HepG2 (cell line): Measurements from ENCODE around the gene HNRNPM. TPM values are rescaled to one million over a fixed set of nuclear protein-coding genes. Genes with fewer than 3 reads are reported as not detected.

Experiments used
- ATAC-seq: fragments of 200-7000 bp; cut with Tn5 transposase; 3 replicates; pipeline ENCODE4 v1.9.1; 2020; ENCODE audit warnings: mild to moderate bottlenecking, moderate library complexity
- BruUV-seq: library from RNA; stranded (reverse); fragments of 400-500 nt; replicated peaks from 2 replicates; lab custom pipeline; 2021; lab: Mats Ljungman, UMichigan
- CTCF ChIA-PET: fragments of 300-600 bp; formaldehyde crosslinking; extraction: SDS; loops from one replicate; lab custom pipeline; 2021; ENCODE audit warnings: low total read pairs, inconsistent platforms, low intra/inter-chr PET ratio; lab: Yijun Ruan, JAX
- POLR2A ChIA-PET: fragments of 350-600 bp; sonication (Branson Sonifier 250); formaldehyde crosslinking; loops from one replicate; lab custom pipeline; 2020; ENCODE audit warnings: antibody characterized with exemption, inconsistent platforms; lab: Yijun Ruan, JAX
- DNase-seq: peaks from one replicate; pipeline ENCODE4 v3.0.0-alpha.2; 2015; ENCODE audit warnings: low spot score
- FAIRE-seq: peaks from 3 replicates; lab custom pipeline; 2011; peaks lifted over from hg19 to GRCh38; lab: Jason Lieb, UNC
- H2AFZ ChIP-seq: one replicate; pipeline ENCODE4 v1.6.1; 2011; ENCODE audit warnings: low read length, inconsistent platforms
- H3K27ac ChIP-seq: fragments of 300-600 bp; 3 replicates; pipeline ENCODE4 v1.8.0; 2011; ENCODE audit warnings: mixed run types, mild to moderate bottlenecking, mixed read lengths, low read length, inconsistent platforms; ENCODE audit not compliant: insufficient read depth; ENCODE audit errors: extremely low read length
- H3K27me3 ChIP-seq, 2 experiments: fragments of 200-600 bp in 1 of 2; 2 replicates in 1 of 2; 3 replicates in 1 of 2; pipeline versions ENCODE4 v1.6.0 to v1.8.0; 2011; ENCODE audit warnings: low read length in 2 of 2, mild to moderate bottlenecking in 2 of 2, moderate library complexity in 2 of 2, inconsistent platforms in 1 of 2; ENCODE audit not compliant: insufficient read depth in 2 of 2, control insufficient read depth in 1 of 2
- H3K36me3 ChIP-seq, 2 experiments: fragments of 200-600 bp in 1 of 2; replicated peaks in 1 of 2; 2 replicates in 1 of 2; 3 replicates in 1 of 2; pipeline versions ENCODE4 v1.5.1 to v1.8.0; 2011; ENCODE audit warnings: low read length in 2 of 2, inconsistent platforms in 1 of 2; ENCODE audit not compliant: insufficient read depth in 2 of 2, control insufficient read depth in 1 of 2
- H3K4me1 ChIP-seq: 2 replicates; pipeline ENCODE4 v1.5.1; 2012; ENCODE audit warnings: low read length, inconsistent platforms; ENCODE audit not compliant: insufficient read depth
- H3K4me2 ChIP-seq: 2 replicates; pipeline ENCODE4 v1.6.0; 2011; ENCODE audit warnings: low read depth, low read length, inconsistent platforms
- H3K4me3 ChIP-seq, 3 experiments: fragments of 200-600 bp in 1 of 3; sonication (generic), shearing (Covaris generic) in 1 of 3; replicated peaks in 1 of 3; 2 replicates each; pipeline ENCODE4 v1.5.1; 2011 to 2016; ENCODE audit warnings: low read length in 3 of 3, inconsistent platforms in 2 of 3, low read depth in 2 of 3, mild to moderate bottlenecking in 2 of 3, control low read depth in 1 of 3, mixed read lengths in 1 of 3; ENCODE audit not compliant: insufficient read depth in 1 of 3
- H3K79me2 ChIP-seq: one replicate; pipeline ENCODE4 v1.6.1; 2011; ENCODE audit warnings: low read length, inconsistent platforms; ENCODE audit not compliant: insufficient read depth
- H3K9ac ChIP-seq: 2 replicates; pipeline ENCODE4 v1.6.0; 2011; ENCODE audit warnings: mild to moderate bottlenecking, low read depth, low read length, inconsistent platforms; ENCODE audit not compliant: insufficient read depth
- H3K9me3 ChIP-seq: 2 replicates; pipeline ENCODE4 v1.5.1; 2012; ENCODE audit warnings: mild to moderate bottlenecking, low read length
- H4K20me1 ChIP-seq: 2 replicates; pipeline ENCODE4 v1.6.0; 2011; ENCODE audit warnings: inconsistent platforms, mild to moderate bottlenecking, low read length, moderate library complexity; ENCODE audit not compliant: insufficient read depth
- ARID4A ChIP-seq: sonication (generic); formaldehyde crosslinking; IDR thresholded peaks from 2 replicates; pipeline ENCODE4 v1.5.0; 2020; ENCODE audit warnings: mild to moderate bottlenecking, missing genetic modification reagents, borderline replicate concordance
- ASH2L ChIP-seq: fragments of 300-600, 200-600 bp; sonication (generic); IDR thresholded peaks from 2 replicates; pipeline ENCODE4 v1.7.0; 2017; ENCODE audit warnings: low read depth, mild to moderate bottlenecking, moderate library complexity, mixed read lengths, low read length; ENCODE audit not compliant: insufficient read length
- FOXA1 ChIP-seq, 2 experiments: fragments of 450-650 bp in 1 of 2; sonication (generic) in 1 of 2; formaldehyde crosslinking in 1 of 2; IDR thresholded peaks; 2 replicates each; pipeline versions ENCODE4 v1.4.0 to v1.6.1; 2016 to 2020; ENCODE audit warnings: missing genetic modification reagents in 1 of 2
- FOXA3 ChIP-seq: IDR thresholded peaks from 2 replicates; pipeline ENCODE4 v1.6.1; 2016; ENCODE audit warnings: missing genetic modification reagents, missing compliant biosample characterization
- NFIC ChIP-seq: IDR thresholded peaks from 2 replicates; pipeline ENCODE4 v1.6.1; 2012; ENCODE audit warnings: mild to moderate bottlenecking, low read length, inconsistent platforms
- PBX3 ChIP-seq: sonication (generic); formaldehyde crosslinking; IDR thresholded peaks from 2 replicates; pipeline ENCODE4 v1.8.1; 2023; ENCODE audit warnings: missing genetic modification reagents, inconsistent platforms, borderline replicate concordance
- RBM22 ChIP-seq: fragments of 200-400 bp; formaldehyde crosslinking; optimal IDR thresholded peaks from 2 replicates; pipeline ENCODE3; 2017; ENCODE audit warnings: mild to moderate bottlenecking, low read length, moderate library complexity
- TEAD3 ChIP-seq: optimal IDR thresholded peaks from 2 replicates; pipeline ENCODE3; 2016; ENCODE audit warnings: borderline replicate concordance
- ZNF776 ChIP-seq: sonication (generic); formaldehyde crosslinking; IDR thresholded peaks from 2 replicates; pipeline ENCODE4 v1.4.0; 2020; ENCODE audit warnings: mild to moderate bottlenecking, missing genetic modification reagents
- WGBS: methylation state at CpG from one replicate; pipeline ENCODE4 v1.1.6; 2017; ENCODE audit warnings: low lambda C conversion rate; 5-methylcytosine and 5-hydroxymethylcytosine counted together
- in situ Hi-C: cut with HindIII; loops from 2 replicates; pipeline ENCODE4 v1.10.0; 2017; ENCODE audit warnings: low pct_unique_long_range_greater_than_20kb; ENCODE audit not compliant: extremely low pct_ligation_motif_present
- intact Hi-C: fragments of 100-400 bp; cut with micrococcal nuclease; formaldehyde crosslinking; loops from one replicate; pipeline ENCODE4 v1.10.0; 2022; ENCODE audit not compliant: unreplicated experiment
- polyA plus RNA-seq, 8 experiments: library from polyadenylated mRNA; depleted of rRNA in 3 of 8; stranded (reverse) in 7 of 8; unstranded in 1 of 8; fragments of >200 nt; fragmentation: Illumina TruSeq in 4 of 8; extraction: Trizol in 4 of 8; gene quantifications; 2 replicates each; pipeline versions ENCODE4 v1.2.1 to v1.2.3, GENCODE V29; 2011 to 2016; ENCODE audit warnings: low read depth in 4 of 8, missing spikeins in 1 of 8, mixed read lengths in 1 of 8; ENCODE audit not compliant: insufficient read depth in 1 of 8
- total RNA-seq, 5 experiments: library from RNA; depleted of rRNA; stranded (reverse); fragments of >200 nt; fragmentation: Illumina TruSeq; extraction: Trizol; gene quantifications; 2 replicates each; pipeline ENCODE4 v1.2.3, GENCODE V29; 2016; ENCODE audit warnings: low read depth in 1 of 5

The HNRNPM gene
- total and polyA plus RNA-seq, 2 of the 13 experiments (the other 11 are each of a cell fraction or from before 2014, with no cell fraction given), result 56.7 to 102 TPM

DNA sequence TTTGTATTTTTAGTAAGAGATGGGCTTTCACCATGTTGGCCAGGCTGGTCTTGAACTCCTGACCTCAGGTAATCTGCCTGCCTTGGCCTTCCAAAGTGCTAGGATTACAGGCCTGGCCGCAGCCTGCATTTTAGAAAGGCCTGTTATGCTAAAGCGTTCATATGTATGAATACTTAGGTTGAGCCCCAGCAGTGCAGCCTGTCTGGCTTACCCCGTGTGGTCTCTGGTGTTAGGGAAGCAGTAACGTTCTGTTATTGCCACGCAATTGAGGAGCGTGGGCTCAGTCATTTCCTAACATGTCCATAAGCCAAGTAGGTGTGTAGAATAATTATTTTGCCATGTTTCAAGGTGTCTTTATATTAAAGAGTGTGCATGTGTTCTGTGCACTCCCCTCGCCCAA, 14.3 kb downstream of the HNRNPM start:
- CTCF ChIA-PET, result no interaction called here
- ATAC-seq (peak; percentile 22; the same call in 2 of the 3 replicates), DNase-seq (no peak), FAIRE-seq (no peak)
- no TSS peak for BruUV-seq
- H3K79me2 ChIP-seq, result peaks cover 98% of the 10 kb centered on the region
- H2AFZ ChIP-seq, result no peak overlapping the region
- H4K20me1 ChIP-seq, result peaks cover 84% of the 10 kb centered on the region
- TF ChIP-seq PBX3 (no peak), RBM22 (peak; percentile 55)
- in situ Hi-C loops (no loop called here), intact Hi-C loops (no loop called here)
- peaks cover 48% of the 10 kb centered on the region for H3K4me1 ChIP-seq
- H3K9ac ChIP-seq, result no peak overlapping the region
- H3K27me3 ChIP-seq, result no peaks in the 10 kb centered on the region
- 85% methylated on average over 6 of the region's 7 CpGs for whole genome bisulfite sequencing
- no peaks in the 10 kb centered on the region for H3K9me3 ChIP-seq
- POLR2A ChIA-PET, result interaction anchor here (1.0 to 1.7 kb wide), 4 partner anchors 15 to 47 kb away, joined by 3 to 9 read pairs (median 6); partner anchors contain the start of genes HNRNPM and MARCHF2
- H3K36me3 ChIP-seq, result peaks cover 25 to 78% of the 10 kb centered on the region in 2 experiments
- no peak overlapping the region for H3K27ac ChIP-seq
- no peak overlapping the region for H3K4me3 ChIP-seq
- peak overlapping the region; percentile 23; the same call in 1 of the 2 replicates for H3K4me2 ChIP-seq

DNA sequence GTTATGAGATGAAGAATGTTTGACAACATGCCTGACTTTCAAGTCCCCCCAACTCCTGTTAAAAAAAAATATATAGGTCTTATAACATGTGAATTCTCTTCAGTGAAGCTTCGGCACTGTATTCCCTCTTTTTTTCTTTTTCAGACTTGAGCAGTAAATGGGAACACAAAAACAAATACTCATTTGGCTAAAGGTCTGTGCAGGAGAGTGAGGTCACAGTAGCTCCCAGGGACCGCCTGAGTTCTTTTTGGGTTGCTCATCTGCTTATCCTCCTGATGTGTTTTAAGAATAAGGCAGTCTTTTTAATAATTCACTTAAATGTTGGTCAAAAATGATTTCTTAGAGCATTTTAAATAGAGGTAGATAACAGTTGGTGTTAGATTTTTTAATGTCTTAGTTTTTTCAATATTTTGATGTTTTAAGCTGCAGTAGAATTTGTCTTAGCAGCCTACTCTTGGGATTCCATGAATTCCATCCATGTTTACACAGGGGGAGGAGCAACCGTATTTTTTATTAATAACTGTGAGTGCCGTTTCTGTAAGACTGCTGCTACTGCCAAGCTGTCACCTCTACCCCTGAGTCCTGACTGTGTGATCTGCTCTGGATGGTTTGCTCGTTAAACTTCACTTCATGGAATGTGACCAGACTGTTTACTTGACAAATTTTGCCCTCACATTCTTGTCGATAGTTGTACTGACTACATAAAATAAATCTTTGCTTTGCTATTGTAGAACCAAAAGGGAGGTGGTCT, 14.9 kb downstream of the HNRNPM start:
- H3K4me3 ChIP-seq, result no peak overlapping the region
- intact Hi-C loops, result no loop called here
- POLR2A ChIA-PET, result interaction anchor here (1.0 to 1.7 kb wide), 5 partner anchors 15 to 54 kb away, joined by 3 to 9 read pairs (median 4); partner anchors contain the start of genes HNRNPM, MARCHF2 and ZNF414
- FAIRE-seq, result no peak
- H2AFZ ChIP-seq, result no peak overlapping the region
- no peak overlapping the region for H3K9ac ChIP-seq
- H3K9me3 ChIP-seq, result no peaks in the 10 kb centered on the region
- H3K27ac ChIP-seq, result no peak overlapping the region
- peaks cover 48% of the 10 kb centered on the region for H3K4me1 ChIP-seq
- in situ Hi-C loops, result no loop called here
- CTCF ChIA-PET, result no interaction called here
- ATAC-seq, result peak; percentile 44
- H3K36me3 ChIP-seq, result peaks cover 29 to 79% of the 10 kb centered on the region in 2 experiments
- TF ChIP-seq ARID4A (CRISPR knock-in tag), result no peak
- TF ChIP-seq ASH2L, result peak; percentile 31
- TF ChIP-seq TEAD3 (CRISPR knock-in tag), result peak; percentile 43
- no peak for TF ChIP-seq FOXA1 (IDR thresholded peaks at IDR 0.05)
- peak; percentile 39 for TF ChIP-seq FOXA1 (CRISPR knock-in tag; IDR thresholded peaks at IDR 0.05)
- TF ChIP-seq ZNF776, result no peak
- TF ChIP-seq NFIC, result 0 out of 2 replicates have a peak, but pooled peaks have one; percentile 16
- peak; percentile 12; the same call in 1 of the 2 replicates for TF ChIP-seq FOXA3
- BruUV-seq, result no TSS peak
- H4K20me1 ChIP-seq, result peaks cover 78% of the 10 kb centered on the region
- 53% methylated on average over 6 of the region's 6 CpGs for WGBS
- peak; percentile 29 for DNase-seq
- peaks cover 92% of the 10 kb centered on the region for H3K79me2 ChIP-seq
- H3K27me3 ChIP-seq, result no peaks in the 10 kb centered on the region
- H3K4me2 ChIP-seq, result 0 out of 2 replicates have a peak overlapping the region, but pooled peaks have one; percentile 23
